ENCODE results near the gene SNRNP27.
A peak's percentile ranks its signal among the peaks of the same experiment; 100 is the strongest.

SNRNP27 gene

DNA sequence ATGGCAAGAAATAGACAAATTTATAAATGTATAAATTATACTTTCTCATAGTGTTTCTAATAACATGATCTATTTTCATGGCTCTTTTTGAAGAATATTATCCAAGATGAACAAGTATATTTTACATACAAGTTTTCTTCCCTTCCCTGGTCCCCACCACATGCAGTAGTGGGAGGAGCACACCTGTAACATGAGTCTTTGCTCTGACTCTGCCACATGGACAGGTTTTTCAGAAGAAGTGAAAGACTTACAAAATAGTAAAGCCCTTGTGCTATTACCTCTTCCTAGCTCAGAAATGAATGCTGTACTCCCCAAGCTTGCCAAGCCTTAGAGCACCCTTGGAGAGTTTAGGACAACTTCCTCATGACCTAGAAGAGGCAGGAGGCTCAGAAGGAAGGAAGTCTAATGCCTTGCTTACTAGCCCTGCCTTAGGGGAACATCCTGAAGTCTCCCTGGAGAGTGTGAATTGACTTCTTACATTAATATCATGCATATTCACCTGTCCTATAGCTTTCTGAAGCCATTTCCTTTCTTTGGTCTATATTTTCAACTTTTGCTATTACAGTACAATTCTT is 39.6 kb downstream of the SNRNP27 start:
- H3K27ac Mint-ChIP-seq: peak overlapping the region; percentile 42
- H3K9me3 Mint-ChIP-seq: no peaks in the 10 kb centered on the region
- H3K27me3 Mint-ChIP-seq (ENCODE audit: low read depth): no peaks in the 10 kb centered on the region
- H3K4me3 Mint-ChIP-seq: no peak overlapping the region
- peaks cover 61% of the 10 kb centered on the region for H3K36me3 Mint-ChIP-seq (ENCODE audit: low read depth)
- peaks cover 39% of the 10 kb centered on the region for H3K4me1 Mint-ChIP-seq (ENCODE audit: low read depth)

DNA sequence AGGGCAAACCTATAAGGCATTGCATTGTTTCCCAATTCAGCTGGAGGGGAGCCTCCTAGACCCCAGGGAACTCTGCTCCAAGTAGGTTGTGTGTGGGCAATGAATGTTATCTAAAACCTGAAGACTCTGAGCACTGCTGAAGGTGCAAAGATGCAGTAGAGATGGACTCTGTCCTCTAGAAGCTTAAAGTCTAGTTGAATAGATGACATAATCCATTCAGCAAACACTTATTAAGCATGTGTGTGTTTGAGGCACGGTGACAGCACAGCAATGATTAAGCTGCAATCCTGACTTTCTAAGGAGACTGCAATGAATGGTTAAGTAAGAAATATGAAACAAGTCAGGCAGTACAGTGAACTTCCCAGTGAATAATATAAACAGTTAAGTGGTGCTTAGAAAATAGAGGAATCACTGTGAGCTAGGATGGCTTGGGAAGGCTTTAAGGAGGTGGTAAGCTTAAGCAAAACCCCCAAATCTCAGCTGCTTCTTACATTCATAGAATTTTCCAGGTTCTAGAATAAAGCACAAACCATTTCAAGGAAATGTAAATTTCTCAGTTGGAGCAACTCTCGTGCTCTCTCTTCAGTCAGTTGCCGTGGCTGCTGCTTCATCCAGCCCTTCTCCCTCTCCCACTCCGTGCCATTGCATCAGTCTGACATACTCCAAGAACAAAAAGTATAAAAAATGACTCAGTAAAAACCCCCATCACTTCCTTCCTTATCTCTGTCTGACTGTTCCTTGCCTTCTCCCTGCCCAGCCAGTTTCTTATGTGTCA is 40.3 kb downstream of the SNRNP27 start:
- H3K9me3 Mint-ChIP-seq: no peaks in the 10 kb centered on the region

DNA sequence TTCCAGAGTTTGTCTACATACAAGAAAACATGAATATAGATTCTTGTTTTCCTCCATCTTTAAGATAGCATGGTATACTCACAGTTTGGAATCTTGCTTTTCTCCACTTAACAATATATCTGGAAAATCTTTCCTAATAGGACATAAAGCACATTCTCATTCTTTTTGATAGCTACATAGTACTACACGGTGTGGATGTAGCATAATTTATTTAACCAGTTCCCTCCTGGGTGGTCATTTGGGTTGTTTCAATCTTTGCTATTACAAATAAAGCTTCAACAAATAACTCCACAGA is 40.8 kb downstream of the SNRNP27 start:
- Mint-ChIP-seq H3K9me3 (no peaks in the 10 kb centered on the region), H3K27ac (peak overlapping the region; percentile 26), H3K36me3 (ENCODE audit: low read depth) (peaks cover 68% of the 10 kb centered on the region), H3K4me3 (no peak overlapping the region), H3K27me3 (ENCODE audit: low read depth) (no peaks in the 10 kb centered on the region), H3K4me1 (ENCODE audit: low read depth) (peaks cover 39% of the 10 kb centered on the region)

More for the DNA sequence above, 40.3 kb downstream of the SNRNP27 start:
- Mint-ChIP-seq H3K36me3 (ENCODE audit: low read depth) (peaks cover 67% of the 10 kb centered on the region), H3K4me3 (no peak overlapping the region), H3K27ac (peak overlapping the region; percentile 26), H3K27me3 (ENCODE audit: low read depth) (no peaks in the 10 kb centered on the region), H3K4me1 (ENCODE audit: low read depth) (peaks cover 40% of the 10 kb centered on the region)

DNA sequence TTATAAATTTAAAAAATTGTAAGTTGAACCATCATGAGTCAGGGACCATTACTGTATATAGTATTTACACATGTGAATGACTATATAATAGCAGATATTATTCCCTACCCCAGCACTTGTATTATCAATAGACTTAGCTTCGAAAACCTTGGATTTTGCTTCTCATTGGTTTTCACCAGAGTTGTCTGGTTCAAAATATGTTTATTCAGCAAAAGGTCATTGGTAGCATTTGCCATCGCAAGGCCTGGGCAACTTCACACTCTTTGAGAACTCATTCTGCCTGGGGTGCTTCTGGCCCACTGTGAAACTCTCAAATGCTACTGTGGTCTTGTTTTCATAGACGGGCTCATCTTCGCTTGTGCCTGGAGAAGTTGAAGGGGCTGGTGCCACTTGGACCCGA is 41.3 kb downstream of the SNRNP27 start:
- Mint-ChIP-seq H3K4me3 (no peak overlapping the region), H3K4me1 (ENCODE audit: low read depth) (peaks cover 39% of the 10 kb centered on the region), H3K36me3 (ENCODE audit: low read depth) (peaks cover 69% of the 10 kb centered on the region), H3K27ac (no peak overlapping the region), H3K9me3 (no peaks in the 10 kb centered on the region), H3K27me3 (ENCODE audit: low read depth) (no peaks in the 10 kb centered on the region)

DNA sequence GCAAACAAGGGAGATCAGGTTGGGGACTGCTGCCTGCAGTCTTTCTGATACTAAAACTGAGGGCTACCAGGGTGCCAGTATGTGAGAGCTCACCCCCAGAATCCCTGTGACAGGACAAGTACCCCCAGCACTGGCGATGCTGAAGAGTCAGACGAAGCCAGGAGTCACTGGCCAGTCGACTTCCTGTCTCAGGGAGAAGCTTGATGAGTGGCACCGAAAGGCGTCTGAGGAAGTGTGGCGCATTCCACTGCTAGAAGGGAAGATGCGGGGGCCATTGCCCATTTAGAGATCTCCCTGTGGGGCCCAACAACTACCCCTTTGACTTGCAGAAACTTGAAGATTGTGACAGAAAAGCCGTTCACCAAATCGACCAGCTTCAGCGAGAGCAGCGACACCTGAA is 43.1 kb downstream of the SNRNP27 start:
- Mint-ChIP-seq H3K27ac (no peak overlapping the region), H3K27me3 (ENCODE audit: low read depth) (no peaks in the 10 kb centered on the region), H3K36me3 (ENCODE audit: low read depth) (peaks cover 73% of the 10 kb centered on the region), H3K9me3 (no peaks in the 10 kb centered on the region), H3K4me1 (ENCODE audit: low read depth) (peaks cover 35% of the 10 kb centered on the region), H3K4me3 (no peak overlapping the region)

DNA sequence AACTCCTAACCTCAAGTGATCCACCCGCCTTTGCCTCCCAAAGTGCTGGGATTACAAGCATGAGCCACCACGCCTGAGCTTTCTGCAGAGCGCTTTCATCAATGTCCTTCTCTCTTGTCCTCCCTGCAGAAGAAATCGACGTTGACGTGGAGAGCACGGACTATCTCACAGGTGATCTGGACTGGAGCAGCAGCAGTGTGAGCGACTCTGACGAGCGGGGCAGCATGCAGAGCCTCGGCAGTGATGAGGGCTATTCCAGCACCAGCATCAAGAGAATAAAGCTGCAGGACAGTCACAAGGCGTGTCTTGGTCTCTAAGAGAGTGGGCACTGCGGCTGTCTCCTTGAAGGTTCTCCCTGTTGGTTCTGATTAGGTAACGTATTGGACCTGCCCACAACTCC is 44.2 kb downstream of the SNRNP27 start:
- no peaks in the 10 kb centered on the region for H3K9me3 Mint-ChIP-seq
- no peaks in the 10 kb centered on the region for H3K27me3 Mint-ChIP-seq (ENCODE audit: low read depth)
- H3K36me3 Mint-ChIP-seq (ENCODE audit: low read depth): peaks cover 77% of the 10 kb centered on the region
- H3K27ac Mint-ChIP-seq: no peak overlapping the region
- H3K4me3 Mint-ChIP-seq: no peak overlapping the region
- H3K4me1 Mint-ChIP-seq (ENCODE audit: low read depth): peaks cover 27% of the 10 kb centered on the region

DNA sequence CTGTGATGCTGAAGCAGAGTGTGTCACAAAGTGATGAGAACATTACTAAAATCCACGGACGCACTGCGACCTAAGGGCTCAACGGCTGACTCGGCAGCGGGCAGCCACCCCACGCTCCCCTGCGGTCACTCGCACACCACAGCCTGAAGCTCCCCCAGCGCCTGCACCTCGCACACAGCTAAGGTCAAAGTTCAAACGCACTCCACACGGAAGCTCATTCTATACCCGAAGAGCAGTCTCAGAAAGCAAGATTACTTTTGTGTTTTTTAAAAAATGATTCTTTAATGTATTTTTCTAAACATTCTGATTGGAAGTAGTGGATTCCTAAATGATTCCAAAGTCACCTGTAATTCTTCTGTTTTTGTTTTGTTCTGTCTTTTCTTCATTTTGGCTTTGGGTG is 46.0 kb downstream of the SNRNP27 start:
- Mint-ChIP-seq H3K4me1 (ENCODE audit: low read depth) (peaks cover 24% of the 10 kb centered on the region), H3K27ac (no peak overlapping the region), H3K36me3 (ENCODE audit: low read depth) (peaks cover 86% of the 10 kb centered on the region), H3K27me3 (ENCODE audit: low read depth) (no peaks in the 10 kb centered on the region), H3K9me3 (no peaks in the 10 kb centered on the region), H3K4me3 (no peak overlapping the region)

DNA sequence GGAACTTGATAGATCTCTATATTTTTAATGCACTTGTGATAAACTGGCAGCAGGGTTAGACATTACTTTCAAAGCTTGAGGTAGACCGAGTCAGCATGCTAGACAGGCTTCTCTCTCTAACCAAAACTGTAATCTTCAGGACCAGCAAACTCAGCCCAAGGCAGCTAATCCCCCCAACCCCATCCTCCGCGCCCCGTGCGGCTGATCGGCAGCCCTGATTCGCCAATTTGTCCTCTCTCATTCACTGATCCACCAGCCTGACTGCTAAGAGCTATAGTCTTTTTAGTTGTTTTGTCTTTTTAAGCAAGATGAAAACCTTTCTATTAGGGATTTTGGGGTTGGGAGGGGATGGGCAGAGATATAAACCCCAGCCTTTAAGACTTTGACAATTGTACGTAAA is 46.9 kb downstream of the SNRNP27 start:
- peaks cover 30% of the 10 kb centered on the region for H3K4me1 Mint-ChIP-seq (ENCODE audit: low read depth)
- no peak overlapping the region for H3K27ac Mint-ChIP-seq
- no peak overlapping the region for H3K4me3 Mint-ChIP-seq
- H3K36me3 Mint-ChIP-seq (ENCODE audit: low read depth): peaks cover 81% of the 10 kb centered on the region
- no peaks in the 10 kb centered on the region for H3K9me3 Mint-ChIP-seq
- no peaks in the 10 kb centered on the region for H3K27me3 Mint-ChIP-seq (ENCODE audit: low read depth)

DNA sequence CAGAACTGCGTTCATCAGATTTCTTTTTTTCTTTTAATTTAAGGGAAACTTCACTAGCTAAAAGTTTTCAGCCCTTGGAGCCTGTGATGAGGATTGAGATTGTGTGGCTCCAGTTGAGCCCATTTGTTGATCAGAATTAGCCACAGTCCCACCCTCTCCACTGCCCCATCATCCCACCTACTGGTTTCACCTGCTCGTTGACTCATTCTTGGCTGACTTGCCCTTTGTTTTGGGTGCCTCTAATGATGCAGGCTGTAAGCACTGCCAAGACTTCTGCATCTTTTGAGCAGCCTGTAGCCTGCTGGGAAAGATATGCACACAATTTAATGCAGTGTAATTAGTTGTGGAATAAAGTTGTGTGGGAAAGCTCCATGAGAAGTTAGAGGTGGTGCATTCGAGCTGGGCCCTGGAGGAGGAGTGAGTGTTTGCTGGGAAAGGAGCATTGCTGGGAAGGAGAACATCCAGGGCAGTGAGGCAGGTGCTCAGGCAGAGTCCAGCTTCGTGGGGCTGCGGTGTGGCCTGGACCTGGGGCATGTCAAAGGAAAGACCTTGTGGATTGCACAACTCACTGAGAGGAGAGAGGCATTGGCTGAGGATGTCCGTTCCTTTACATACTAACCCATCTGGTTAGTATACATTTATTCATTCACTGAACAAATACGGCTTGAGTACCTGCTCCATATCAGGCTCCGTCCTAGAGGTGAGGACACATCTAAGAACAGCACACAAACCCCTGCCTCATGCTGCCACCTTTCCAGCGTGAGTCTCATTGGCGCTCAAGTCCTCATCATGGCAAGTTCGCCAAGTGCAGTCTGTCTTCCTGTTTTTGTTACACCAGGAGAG is 49.5 kb downstream of the SNRNP27 start:
- Mint-ChIP-seq H3K4me3 (no peak overlapping the region), H3K27me3 (ENCODE audit: low read depth) (no peaks in the 10 kb centered on the region), H3K4me1 (ENCODE audit: low read depth) (peaks cover 48% of the 10 kb centered on the region), H3K9me3 (no peaks in the 10 kb centered on the region), H3K27ac (peak overlapping the region; percentile 72), H3K36me3 (ENCODE audit: low read depth) (peaks cover 60% of the 10 kb centered on the region)

DNA sequence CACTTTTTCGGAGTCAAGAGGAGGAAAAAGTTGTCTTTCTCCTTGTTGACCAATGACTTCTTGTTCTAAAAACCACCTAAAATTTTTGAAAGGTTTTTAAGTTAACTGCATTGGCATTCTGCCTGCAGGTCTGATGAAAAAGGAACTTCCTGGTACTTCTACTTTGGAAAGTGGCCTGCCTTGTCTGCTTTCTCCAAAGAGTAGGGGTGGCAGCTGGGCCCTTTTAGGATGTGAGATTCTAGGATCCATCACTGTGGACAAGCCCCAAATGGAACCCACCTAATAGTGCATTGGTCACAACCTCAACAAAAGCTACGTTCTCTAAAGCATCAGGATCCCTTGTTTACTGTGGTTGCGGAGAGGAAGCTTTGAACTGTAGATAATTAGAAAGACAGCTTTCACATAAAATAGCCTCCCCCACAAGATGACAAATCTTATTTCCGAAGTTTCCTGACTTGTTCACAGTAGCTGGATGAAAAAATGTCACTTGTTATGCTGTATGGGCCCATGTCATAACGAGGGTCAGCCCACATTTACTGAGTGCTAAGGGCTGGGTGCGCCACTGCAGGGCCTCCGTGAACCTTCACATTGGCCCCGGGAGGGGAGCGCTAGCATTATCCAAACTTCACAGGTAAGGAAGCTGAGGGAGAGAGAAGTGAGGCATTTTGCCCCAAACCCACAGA is 50.2 kb downstream of the SNRNP27 start:
- H3K27ac Mint-ChIP-seq: peak overlapping the region; percentile 49
- H3K4me1 Mint-ChIP-seq (ENCODE audit: low read depth): peaks cover 50% of the 10 kb centered on the region
- no peak overlapping the region for H3K4me3 Mint-ChIP-seq
- peaks cover 52% of the 10 kb centered on the region for H3K36me3 Mint-ChIP-seq (ENCODE audit: low read depth)
- no peaks in the 10 kb centered on the region for H3K9me3 Mint-ChIP-seq
- H3K27me3 Mint-ChIP-seq (ENCODE audit: low read depth): no peaks in the 10 kb centered on the region

DNA sequence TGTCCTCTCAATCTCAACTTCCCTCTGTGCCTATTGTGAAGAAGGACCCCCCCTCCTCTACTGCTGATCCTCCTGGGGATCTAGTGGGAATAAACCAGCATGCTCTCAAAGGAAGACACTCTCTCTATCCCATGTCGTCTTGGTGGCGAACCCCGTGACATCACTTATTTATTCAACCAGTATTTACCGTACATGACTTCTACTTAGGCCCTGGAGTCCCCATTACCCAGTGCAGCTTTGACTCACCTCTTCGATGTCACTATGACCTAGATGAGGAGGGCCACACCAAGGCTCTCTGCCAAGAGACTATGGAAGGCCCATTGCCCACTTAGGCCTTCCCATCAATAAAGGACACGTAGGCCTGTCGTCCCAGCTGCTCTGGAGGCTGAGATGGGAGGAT is 51.0 kb downstream of the SNRNP27 start:
- Mint-ChIP-seq H3K36me3 (ENCODE audit: low read depth) (peaks cover 45% of the 10 kb centered on the region), H3K4me3 (no peak overlapping the region), H3K9me3 (no peaks in the 10 kb centered on the region), H3K27me3 (ENCODE audit: low read depth) (no peaks in the 10 kb centered on the region), H3K4me1 (ENCODE audit: low read depth) (peaks cover 49% of the 10 kb centered on the region), H3K27ac (peak overlapping the region; percentile 95)

DNA sequence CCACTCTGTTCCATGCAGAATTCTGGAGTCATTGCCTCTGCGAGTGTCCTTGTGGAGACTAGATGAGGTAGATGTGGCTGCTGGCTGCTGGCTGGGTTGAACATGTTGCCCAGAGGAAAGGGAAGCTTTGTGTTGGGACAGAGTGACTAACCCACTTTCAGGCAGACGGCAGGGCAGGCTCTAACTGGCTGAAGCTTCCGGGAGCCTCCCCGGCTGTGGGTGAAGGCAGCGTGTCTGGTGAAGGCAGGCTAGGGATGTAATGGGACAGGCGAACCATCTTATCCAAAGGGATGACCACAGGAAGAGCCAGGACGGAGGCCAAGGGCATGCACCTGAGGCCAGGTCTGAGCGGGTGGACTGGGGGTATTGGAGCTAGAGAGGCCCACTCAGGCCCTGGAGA is 51.7 kb downstream of the SNRNP27 start:
- Mint-ChIP-seq H3K27ac (peak overlapping the region; percentile 95), H3K4me1 (ENCODE audit: low read depth) (peaks cover 51% of the 10 kb centered on the region), H3K4me3 (peak overlapping the region; percentile 50), H3K9me3 (no peaks in the 10 kb centered on the region), H3K36me3 (ENCODE audit: low read depth) (peaks cover 40% of the 10 kb centered on the region), H3K27me3 (ENCODE audit: low read depth) (no peaks in the 10 kb centered on the region)

DNA sequence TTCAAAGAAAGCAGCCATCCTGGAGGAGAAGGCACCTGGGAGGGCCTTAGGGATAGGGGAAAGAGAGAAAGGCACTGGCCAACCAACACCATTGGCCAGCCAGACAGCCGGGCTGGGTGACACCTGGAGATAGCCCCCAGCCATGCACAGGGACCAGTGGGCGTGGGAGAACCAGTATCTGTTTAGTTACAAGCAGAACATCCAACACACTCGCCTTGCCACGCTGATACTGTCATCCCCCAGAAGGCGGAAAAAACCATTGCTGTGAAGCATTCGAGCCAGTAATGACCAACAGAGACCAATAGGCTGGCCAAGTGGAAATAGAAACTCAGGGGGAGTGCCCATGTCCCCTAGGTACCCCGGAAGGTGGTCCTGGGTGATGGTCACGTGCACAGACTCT is 52.2 kb downstream of the SNRNP27 start:
- H3K9me3 Mint-ChIP-seq: no peaks in the 10 kb centered on the region
- H3K4me1 Mint-ChIP-seq (ENCODE audit: low read depth): peaks cover 51% of the 10 kb centered on the region
- no peaks in the 10 kb centered on the region for H3K27me3 Mint-ChIP-seq (ENCODE audit: low read depth)
- peak overlapping the region; percentile 50 for H3K4me3 Mint-ChIP-seq
- H3K27ac Mint-ChIP-seq: peak overlapping the region; percentile 95
- H3K36me3 Mint-ChIP-seq (ENCODE audit: low read depth): peaks cover 37% of the 10 kb centered on the region

Data from T-helper 1 cell treated with Interleukin-12 subunit alpha and Interleukin-12 subunit beta and Interleukin-4 antibody, amounts not matched to agents 30 μg/mL and 1 μg/mL, for 36 hours (primary cell).